Measurements from ENCODE around the gene GRIN2A. TPM values are rescaled to one million over a fixed set of nuclear protein-coding genes. Genes with fewer than 3 reads are reported as not detected.

Gene GRIN2A
- total and polyA plus RNA-seq, 2 of the 8 experiments (the other 6 are each of a cell fraction or from before 2014, with no cell fraction given) = 0.18 to 1.8 TPM

DNA sequence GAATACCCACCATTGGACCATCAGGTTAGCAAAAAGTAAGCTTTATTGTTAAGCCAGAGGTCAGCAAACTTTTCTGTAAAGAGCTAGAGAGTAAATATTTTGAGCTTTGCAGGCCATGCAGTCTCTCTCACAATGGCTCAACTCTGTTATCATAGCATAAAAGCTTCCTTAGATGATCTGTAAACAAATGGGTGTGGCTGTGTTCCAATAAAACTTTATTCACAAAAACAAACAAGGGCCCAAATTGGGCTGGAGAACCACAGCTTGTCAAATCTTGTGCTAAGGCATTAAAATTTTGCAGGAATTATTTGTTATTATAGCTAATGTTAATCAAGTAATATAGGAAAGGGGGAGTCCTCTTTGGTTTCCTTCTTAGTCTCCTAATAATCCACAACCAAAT lies 153.6 kb downstream of the GRIN2A start:
- Histone ChIP-seq H3K9me3 (ENCODE audit: insufficient read depth in 2 of 2, low read depth in 1 of 2, low read length in 1 of 2) (no peaks in the 10 kb centered on the region), H4K8ac (ENCODE audit: extremely low read depth, insufficient read depth, low read length) (no peak overlapping the region), H2BK15ac (ENCODE audit: low read length) (no peak overlapping the region), H4K5ac (ENCODE audit: insufficient read length, low read depth, low read length) (no peak overlapping the region), H2BK120ac (replicated peaks; ENCODE audit: low read depth, low read length) (no peak overlapping the region), H3K4me1 (replicated peaks in 1 of 4; ENCODE audit: control insufficient read depth in 3 of 4, insufficient read depth in 4 of 4, low read length in 3 of 4) (no peaks in the 10 kb centered on the region), H3K27me3 (replicated peaks in 1 of 4; ENCODE audit: control insufficient read depth in 3 of 4, extremely low read depth in 1 of 4, insufficient read depth in 3 of 4, low read length in 3 of 4) (no peaks in the 10 kb centered on the region), H3K18ac (ENCODE audit: extremely low read depth, low read length) (no peak overlapping the region), H2AFZ (ENCODE audit: low read length) (no peak overlapping the region), H3K9ac (replicated peaks in 1 of 4; ENCODE audit: extremely low read depth in 1 of 4, low read depth in 3 of 4, low read length in 3 of 4) (no peak overlapping the region), H2BK5ac (ENCODE audit: low read depth, low read length) (no peak overlapping the region), H4K91ac (replicated peaks; ENCODE audit: insufficient read length, low read length) (no peak overlapping the region), H3K79me1 (ENCODE audit: low read depth, low read length) (no peaks in the 10 kb centered on the region), H3K27ac (ENCODE audit: low read depth, low read length) (no peak overlapping the region), H3K4me2 (ENCODE audit: insufficient read depth in 1 of 2, low read depth in 2 of 2, low read length in 2 of 2) (no peak overlapping the region), H3K4me3 (ENCODE audit: extremely low read depth in 1 of 4, insufficient read depth in 2 of 4, low read depth in 3 of 4, low read length in 4 of 4) (no peak overlapping the region), H3K56ac (replicated peaks; ENCODE audit: insufficient read length, low read depth, low read length) (no peak overlapping the region), H3K23ac (ENCODE audit: insufficient read length) (no peak overlapping the region), H3K14ac (ENCODE audit: insufficient read length) (no peak overlapping the region), H4K20me1 (replicated peaks in 1 of 2; ENCODE audit: control insufficient read depth in 1 of 2, insufficient read depth in 2 of 2, low read length in 2 of 2) (no peaks in the 10 kb centered on the region), H3K4ac (replicated peaks; ENCODE audit: insufficient read length, low read depth, low read length) (no peak overlapping the region), H2BK20ac (ENCODE audit: low read length) (no peak overlapping the region), H3K36me3 (ENCODE audit: control insufficient read depth in 2 of 4, insufficient read depth in 4 of 4, low read length in 3 of 4) (no peaks in the 10 kb centered on the region), H2BK12ac (ENCODE audit: low read depth, low read length) (no peak overlapping the region), H3K23me2 (ENCODE audit: low read depth, low read length) (no peaks in the 10 kb centered on the region; the same call in 1 of the 2 replicates), H3K79me2 (ENCODE audit: control insufficient read depth in 1 of 2, insufficient read depth in 2 of 2, low read length in 2 of 2) (no peaks in the 10 kb centered on the region), H2AK5ac (ENCODE audit: low read depth, low read length) (no peak overlapping the region)
- POLR2A ChIA-PET (ENCODE audit: partially characterized antibody) = interaction anchor here (1.7 kb wide), 1 partner anchor 10 kb away, joined by 5 read pairs; no protein-coding TSS in a partner anchor
- DNase-seq (ENCODE audit: low read depth in 1 of 2, low spot score in 2 of 2) (no peak), FAIRE-seq (no peak)
- CTCF ChIA-PET (ENCODE audit: partially characterized antibody) = interaction anchor here (0.7 to 2.9 kb wide), 5 partner anchors 10 to 229 kb away, joined by 3 to 12 read pairs (median 4); no protein-coding TSS in a partner anchor
- TF ChIP-seq NANOG (IDR thresholded peaks at IDR 0.05; ENCODE audit: insufficient read depth, low read depth, low read length, poor library complexity, severe bottlenecking) = no peak
